Lower leg skin (tissue), 3 donors: Measurements from ENCODE around the gene HOXD13.

Experiments used
- CTCF ChIP-seq, 3 donors: fragments of 450-650 bp; IDR thresholded peaks; one replicate each; pipeline ENCODE4 v1.5.1; 2016; ENCODE audit warnings: antibody characterized with exemption in 3 of 3, mild to moderate bottlenecking in 3 of 3, moderate library complexity in 2 of 3
- POLR2A ChIP-seq, 2 donors: fragments of 450-650 bp; IDR thresholded peaks; one replicate each; pipeline ENCODE4 v1.6.1; 2016 to 2017; ENCODE audit warnings: antibody characterized with exemption in 2 of 2, mild to moderate bottlenecking in 1 of 2, moderate library complexity in 1 of 2

GRCh38 chr2:176103194-176103593 lies 10.7 kb downstream of the HOXD13 start:
- TF ChIP-seq POLR2A (IDR thresholded peaks at IDR 0.05) (no peak), CTCF (IDR thresholded peaks at IDR 0.05) (no peak)
